Measurements from ENCODE around the gene SLC25A47. TPM values are rescaled to one million over a fixed set of nuclear protein-coding genes. Genes with fewer than 3 reads are reported as not detected.

SLC25A47 gene
- total and polyA plus RNA-seq, 3 donors from 2014 or later, result 0.37 to 0.87 (median 0.78) TPM

DNA sequence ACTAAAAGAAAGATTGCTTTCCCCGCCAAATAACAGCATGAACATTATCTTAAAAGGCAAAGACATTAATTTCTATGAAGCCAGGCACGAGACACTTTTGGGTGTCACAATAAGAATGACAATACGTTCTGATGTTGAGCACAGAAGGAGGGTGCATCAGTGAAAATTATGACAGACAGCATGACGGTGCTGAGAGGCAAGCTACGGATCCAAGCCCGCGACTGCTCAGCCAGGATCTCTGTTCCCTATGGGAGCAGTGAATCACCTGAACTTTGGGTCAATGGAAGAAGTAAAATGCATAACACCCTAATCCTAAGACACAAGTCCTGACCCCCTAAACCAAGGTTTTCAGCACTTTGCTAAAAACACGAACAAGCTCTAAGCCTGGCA is 51.7 kb downstream of the SLC25A47 start:
- no peak for DNase-seq

GRCh38 chr14:100375266-100375962 is 52.3 kb downstream of the SLC25A47 start:
- no peak for DNase-seq
- Histone ChIP-seq H3K4me3 (peak overlapping the region; percentile 75 to 83), H3K4me1 (peaks cover 21% of the 10 kb centered on the region), H3K27ac (peak overlapping the region; percentile 62 to 84), H3K9me3 (no peaks in the 10 kb centered on the region), H3K36me3 (ENCODE audit: low read depth, missing control alignments) (no peaks in the 10 kb centered on the region), H3K27me3 (no peaks in the 10 kb centered on the region)
- WGBS, 2 donors, result 2 to 5% methylated on average over 17 of the region's 17 CpGs
- TF ChIP-seq, protein P1, sequence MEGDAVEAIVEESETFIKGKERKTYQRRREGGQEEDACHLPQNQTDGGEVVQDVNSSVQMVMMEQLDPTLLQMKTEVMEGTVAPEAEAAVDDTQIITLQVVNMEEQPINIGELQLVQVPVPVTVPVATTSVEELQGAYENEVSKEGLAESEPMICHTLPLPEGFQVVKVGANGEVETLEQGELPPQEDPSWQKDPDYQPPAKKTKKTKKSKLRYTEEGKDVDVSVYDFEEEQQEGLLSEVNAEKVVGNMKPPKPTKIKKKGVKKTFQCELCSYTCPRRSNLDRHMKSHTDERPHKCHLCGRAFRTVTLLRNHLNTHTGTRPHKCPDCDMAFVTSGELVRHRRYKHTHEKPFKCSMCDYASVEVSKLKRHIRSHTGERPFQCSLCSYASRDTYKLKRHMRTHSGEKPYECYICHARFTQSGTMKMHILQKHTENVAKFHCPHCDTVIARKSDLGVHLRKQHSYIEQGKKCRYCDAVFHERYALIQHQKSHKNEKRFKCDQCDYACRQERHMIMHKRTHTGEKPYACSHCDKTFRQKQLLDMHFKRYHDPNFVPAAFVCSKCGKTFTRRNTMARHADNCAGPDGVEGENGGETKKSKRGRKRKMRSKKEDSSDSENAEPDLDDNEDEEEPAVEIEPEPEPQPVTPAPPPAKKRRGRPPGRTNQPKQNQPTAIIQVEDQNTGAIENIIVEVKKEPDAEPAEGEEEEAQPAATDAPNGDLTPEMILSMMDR (IDR thresholded peaks at IDR 0.05), result no peak
- TF ChIP-seq POLR2A (IDR thresholded peaks at IDR 0.05), result no peak
- intact Hi-C loops (cut with DNase I; ENCODE audit: low total_unique reads), result loop anchor here (10.0 kb wide), 1 partner anchor 71 kb away; the partner anchor contains the start of gene SLC25A29

More for the DNA sequence above, 51.7 kb downstream of the SLC25A47 start:
- peaks cover 21% of the 10 kb centered on the region for H3K4me1 ChIP-seq
- H3K27ac ChIP-seq, result peak overlapping the region in 1 of 2 donors; percentile 84
- WGBS, 2 donors, result 63 to 71% methylated on average over 8 of the region's 8 CpGs
- intact Hi-C loops (cut with DNase I; ENCODE audit: low total_unique reads), result loop anchor here (10.0 kb wide), 1 partner anchor 70 kb away; the partner anchor contains the start of gene SLC25A29
- TF ChIP-seq, protein P1 (IDR thresholded peaks at IDR 0.05), result no peak
- TF ChIP-seq POLR2A (IDR thresholded peaks at IDR 0.05), result no peak
- no peaks in the 10 kb centered on the region for H3K9me3 ChIP-seq
- H3K4me3 ChIP-seq, result no peak overlapping the region
- no peaks in the 10 kb centered on the region for H3K36me3 ChIP-seq (ENCODE audit: low read depth, missing control alignments)
- no peaks in the 10 kb centered on the region for H3K27me3 ChIP-seq

DNA sequence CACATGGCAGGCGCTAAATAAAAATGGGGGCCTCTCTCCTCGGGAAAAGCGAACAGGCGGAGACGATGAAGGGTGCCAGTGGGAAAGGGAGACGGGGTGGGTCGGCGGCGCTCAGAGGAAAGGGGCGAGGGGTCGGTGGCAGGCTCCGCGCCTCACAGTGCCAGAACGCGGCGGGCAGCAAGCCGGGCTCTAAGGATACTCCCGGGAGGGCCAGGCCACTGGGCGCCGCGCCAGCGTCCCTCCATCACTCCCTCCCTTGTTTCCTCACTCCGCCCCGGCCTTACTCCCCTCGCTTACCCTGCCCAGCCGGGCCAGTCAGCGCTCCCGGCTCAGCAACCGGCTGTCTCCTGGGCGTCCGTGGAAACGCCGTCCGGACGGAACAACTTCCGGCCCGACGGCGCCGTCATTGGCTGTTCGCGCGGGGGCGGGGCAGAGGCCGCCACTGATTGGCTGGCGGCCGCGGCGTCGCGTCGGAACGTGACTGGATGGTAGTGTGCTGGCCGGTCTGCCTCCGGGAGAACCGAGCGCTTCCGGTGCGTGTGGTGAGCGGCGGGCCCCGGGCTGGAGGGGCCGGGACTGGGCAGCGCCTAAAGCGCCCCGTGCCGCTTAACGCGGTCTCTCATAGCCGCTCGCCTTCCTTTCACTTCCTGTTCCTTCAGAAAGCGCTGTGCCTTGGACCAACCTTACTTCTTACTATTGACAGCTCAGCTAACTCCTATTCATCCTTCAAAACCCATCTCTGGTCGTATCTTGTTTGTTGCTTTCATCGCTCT is 53.0 kb downstream of the SLC25A47 start, which contains the start of gene WDR25:
TSS of gene WDR25 (plus strand) at position 523 of the 773 bp plus-strand sequence.
- no peaks in the 10 kb centered on the region for H3K36me3 ChIP-seq (ENCODE audit: low read depth, missing control alignments)
- H3K9me3 ChIP-seq, result no peaks in the 10 kb centered on the region
- DNase-seq, result peak; percentile 93
- peak within 1 kb of the TSS; percentile 70 to 84 for H3K27ac ChIP-seq
- peak within 1 kb of the TSS; percentile 75 to 83 for H3K4me3 ChIP-seq
- 0 to 1% methylated on average over 42 to 70 of the region's 74 CpGs for WGBS, 2 donors
- no peak for TF ChIP-seq POLR2A (IDR thresholded peaks at IDR 0.05)
- TF ChIP-seq, protein P1 (IDR thresholded peaks at IDR 0.05), result peak in 1 of 3 experiments; percentile 12
- peaks cover 21% of the 10 kb centered on the region for H3K4me1 ChIP-seq
- no peaks in the 10 kb centered on the region for H3K27me3 ChIP-seq
- intact Hi-C loops (cut with DNase I; ENCODE audit: low total_unique reads), result loop anchor here (10.0 kb wide), 1 partner anchor 71 kb away; the partner anchor contains the start of gene SLC25A29

DNA sequence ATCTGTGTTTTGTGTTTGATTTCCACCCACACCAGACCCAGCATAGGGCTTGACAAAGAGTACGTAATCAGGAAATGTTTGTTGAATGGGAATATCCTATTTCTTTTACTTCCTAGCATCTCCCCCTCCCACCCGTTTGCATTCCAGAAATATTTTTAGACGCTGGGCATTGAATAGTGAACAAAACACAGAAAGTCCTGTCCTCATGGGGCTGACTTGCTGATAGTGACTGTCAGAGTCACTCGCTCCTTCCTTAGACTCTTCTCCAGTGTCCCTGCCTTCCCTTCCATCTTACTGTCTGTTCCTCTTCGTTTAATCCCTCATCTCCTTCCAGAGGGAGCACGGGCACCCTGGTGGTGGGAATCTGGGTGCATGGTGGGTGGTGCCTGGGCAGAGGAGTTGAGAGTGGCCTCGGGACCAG is 53.6 kb downstream of the SLC25A47 start:
- peaks cover 21% of the 10 kb centered on the region for H3K4me1 ChIP-seq
- no peak for DNase-seq
- intact Hi-C loops (cut with DNase I; ENCODE audit: low total_unique reads), result loop anchor here (10.0 kb wide), 1 partner anchor 72 kb away; the partner anchor contains the start of gene SLC25A29

More for the DNA sequence above, 53.6 kb downstream of the SLC25A47 start:
- H3K36me3 ChIP-seq (ENCODE audit: low read depth, missing control alignments), result no peaks in the 10 kb centered on the region
- peak overlapping the region; percentile 70 to 84 for H3K27ac ChIP-seq
- peak overlapping the region; percentile 75 to 83 for H3K4me3 ChIP-seq
- 13 to 22% methylated on average over 7 of the region's 7 CpGs for WGBS, 2 donors
- H3K9me3 ChIP-seq, result no peaks in the 10 kb centered on the region
- TF ChIP-seq, protein P1 (IDR thresholded peaks at IDR 0.05), result peak in 2 of 3 experiments; percentile 17 to 29
- no peak for TF ChIP-seq POLR2A (IDR thresholded peaks at IDR 0.05)
- no peaks in the 10 kb centered on the region for H3K27me3 ChIP-seq

MicroRNA genes within 50 kb of the gene (microRNA counts, 767-probe panel; counts per million panel counts)
- 0 to 152 counts per million in 2 donors for microRNA hsa-miR-345-5p

Small RNA genes within 50 kb of the gene (microRNA-seq; reads per million reads assigned to microRNA genes)
- gene MIR345 (ENCODE audit: borderline number of aligned reads in 2 of 2, borderline replicate concordance in 1 of 2) (93.9 to 211 reads per million in 2 donors), gene MIR6764 (ENCODE audit: borderline number of aligned reads in 2 of 2, borderline replicate concordance in 1 of 2) (0 to 0.70 reads per million in 2 donors)

Small RNA genes within 50 kb of the gene (small RNA-seq; reads per million reads assigned to genes)
- gene AL157871.3 (0 reads per million in 2 donors), gene MIR345 (2.4 to 2.9 reads per million in 2 donors), gene RN7SL523P (0 reads per million in 2 donors)

Other genes with a start within 250 kb of the SLC25A47 start
- 1 to 10 TPM; 3.3 to 5.9 TPM for gene DEGS2, start 163.7 kb upstream of the SLC25A47 start, total RNA-seq
- gene DEGS2, start 163.7 kb upstream of the SLC25A47 start, polyA plus RNA-seq (ENCODE audit: insufficient read depth, low read depth, low replicate concordance), result 3.9 TPM
- 10 to 100 TPM; 58.1 to 68.2 TPM for gene YY1, start 84.2 kb upstream of the SLC25A47 start, total RNA-seq
- 74.2 TPM for gene YY1, start 84.2 kb upstream of the SLC25A47 start, polyA plus RNA-seq (ENCODE audit: insufficient read depth, low read depth, low replicate concordance)
- 100 to 1,000 TPM; 185 to 322 TPM for gene SLC25A29, start 16.9 kb upstream of the SLC25A47 start, total RNA-seq
- 72.3 TPM for gene SLC25A29, start 16.9 kb upstream of the SLC25A47 start, polyA plus RNA-seq (ENCODE audit: insufficient read depth, low read depth, low replicate concordance)
- 10 to 100 TPM; 12.9 to 18.2 TPM for gene WDR25, start 53.1 kb downstream of the SLC25A47 start, total RNA-seq
- gene WDR25, start 53.1 kb downstream of the SLC25A47 start, polyA plus RNA-seq (ENCODE audit: insufficient read depth, low read depth, low replicate concordance), result 12.8 TPM